ENCODE results near the gene CSMD2. TPM values are rescaled to one million over a fixed set of nuclear protein-coding genes. Genes with fewer than 3 reads are reported as not detected.

Gene CSMD2
- total RNA-seq, 1 experiment from 2014 or later, result 13.2 TPM

DNA sequence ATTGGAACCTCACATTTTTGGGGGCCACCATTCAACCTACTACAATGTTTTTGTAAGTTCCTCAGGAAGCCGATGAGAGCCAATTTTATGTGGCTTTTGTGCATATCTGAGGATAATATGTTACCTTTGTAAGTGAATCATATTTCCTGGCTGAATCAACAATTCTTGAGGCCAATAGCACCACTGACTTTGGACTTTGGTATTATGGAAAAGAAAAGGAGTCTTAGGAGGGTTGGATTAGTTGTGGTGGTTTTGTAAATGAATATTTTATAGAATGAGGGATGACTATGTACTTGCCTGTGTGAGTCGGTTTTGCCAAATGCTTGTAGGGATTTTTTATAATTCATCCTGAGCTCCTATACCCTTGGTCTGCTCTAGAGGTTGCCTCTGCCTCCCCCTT lies 482.7 kb downstream of the CSMD2 start (continued):
- TF ChIP-seq, protein P1, sequence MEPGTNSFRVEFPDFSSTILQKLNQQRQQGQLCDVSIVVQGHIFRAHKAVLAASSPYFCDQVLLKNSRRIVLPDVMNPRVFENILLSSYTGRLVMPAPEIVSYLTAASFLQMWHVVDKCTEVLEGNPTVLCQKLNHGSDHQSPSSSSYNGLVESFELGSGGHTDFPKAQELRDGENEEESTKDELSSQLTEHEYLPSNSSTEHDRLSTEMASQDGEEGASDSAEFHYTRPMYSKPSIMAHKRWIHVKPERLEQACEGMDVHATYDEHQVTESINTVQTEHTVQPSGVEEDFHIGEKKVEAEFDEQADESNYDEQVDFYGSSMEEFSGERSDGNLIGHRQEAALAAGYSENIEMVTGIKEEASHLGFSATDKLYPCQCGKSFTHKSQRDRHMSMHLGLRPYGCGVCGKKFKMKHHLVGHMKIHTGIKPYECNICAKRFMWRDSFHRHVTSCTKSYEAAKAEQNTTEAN (CRISPR knock-in tag; IDR thresholded peaks at IDR 0.05), result no peak
- no peak for TF ChIP-seq ZNF121 (CRISPR knock-in tag; IDR thresholded peaks at IDR 0.05)
- TF ChIP-seq RELA (CRISPR knock-in tag; IDR thresholded peaks at IDR 0.05; ENCODE audit: borderline replicate concordance), result no peak
- no peak for TF ChIP-seq ZNF671 (CRISPR knock-in tag; IDR thresholded peaks at IDR 0.05)
- no peak for TF ChIP-seq HMGA2 (CRISPR knock-in tag; IDR thresholded peaks at IDR 0.05)
- TF ChIP-seq PRRX2 (CRISPR knock-in tag; IDR thresholded peaks at IDR 0.05), result no peak
- no peak for TF ChIP-seq TP53 (CRISPR knock-in tag; IDR thresholded peaks at IDR 0.05)
- TF ChIP-seq NFATC4 (CRISPR knock-in tag; IDR thresholded peaks at IDR 0.05), result no peak

DNA sequence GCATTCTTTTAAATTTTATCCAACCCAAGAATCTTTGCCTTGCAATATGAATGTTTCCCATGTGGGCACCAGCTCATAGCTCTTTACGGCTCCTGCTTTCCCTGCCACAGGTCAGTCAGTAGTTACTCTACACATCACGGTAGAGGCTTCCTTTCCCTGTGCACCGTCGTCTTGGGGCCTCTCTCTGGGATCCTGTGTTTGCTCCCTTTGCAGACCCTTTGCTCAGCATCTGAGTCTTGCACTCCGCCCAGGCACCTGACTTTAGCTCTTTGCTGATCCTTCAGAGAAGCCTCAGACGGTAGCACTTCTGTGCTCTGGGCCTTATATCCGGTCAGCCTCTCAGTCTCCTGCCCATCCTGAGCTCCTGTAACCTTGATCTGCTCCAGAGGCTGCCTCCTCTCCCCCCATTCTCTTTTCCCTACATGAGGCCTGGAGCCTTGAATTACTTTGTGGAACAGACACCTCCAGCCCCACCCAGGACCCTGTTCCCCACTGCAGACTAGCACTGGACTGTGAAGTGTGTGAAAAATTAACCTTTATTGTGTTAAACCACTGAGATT lies 484.7 kb downstream of the CSMD2 start:
- H3K4me1 Mint-ChIP-seq, result peaks cover 9% of the 10 kb centered on the region
- H3K9me3 Mint-ChIP-seq, result peaks cover 24% of the 10 kb centered on the region
- no peak overlapping the region for H3K27ac Mint-ChIP-seq
- peaks cover 35% of the 10 kb centered on the region for H3K36me3 Mint-ChIP-seq
- no peak overlapping the region for H3K4me3 Mint-ChIP-seq
- POLR2A ChIA-PET, result no interaction called here
- DNase-seq (ENCODE audit: low spot score), result no peak
- no peak for ATAC-seq
- TF ChIP-seq NR3C1 (CRISPR knock-in tag; conservative IDR thresholded peaks at IDR 0.05; ENCODE audit: low read depth), result no peak
- TF ChIP-seq NFE2L1 (CRISPR knock-in tag; IDR thresholded peaks at IDR 0.05), result no peak
- no peak for TF ChIP-seq ZNF671 (CRISPR knock-in tag; IDR thresholded peaks at IDR 0.05)
- TF ChIP-seq ZNF423 (CRISPR knock-in tag; IDR thresholded peaks at IDR 0.05), result no peak
- TF ChIP-seq, protein P2, sequence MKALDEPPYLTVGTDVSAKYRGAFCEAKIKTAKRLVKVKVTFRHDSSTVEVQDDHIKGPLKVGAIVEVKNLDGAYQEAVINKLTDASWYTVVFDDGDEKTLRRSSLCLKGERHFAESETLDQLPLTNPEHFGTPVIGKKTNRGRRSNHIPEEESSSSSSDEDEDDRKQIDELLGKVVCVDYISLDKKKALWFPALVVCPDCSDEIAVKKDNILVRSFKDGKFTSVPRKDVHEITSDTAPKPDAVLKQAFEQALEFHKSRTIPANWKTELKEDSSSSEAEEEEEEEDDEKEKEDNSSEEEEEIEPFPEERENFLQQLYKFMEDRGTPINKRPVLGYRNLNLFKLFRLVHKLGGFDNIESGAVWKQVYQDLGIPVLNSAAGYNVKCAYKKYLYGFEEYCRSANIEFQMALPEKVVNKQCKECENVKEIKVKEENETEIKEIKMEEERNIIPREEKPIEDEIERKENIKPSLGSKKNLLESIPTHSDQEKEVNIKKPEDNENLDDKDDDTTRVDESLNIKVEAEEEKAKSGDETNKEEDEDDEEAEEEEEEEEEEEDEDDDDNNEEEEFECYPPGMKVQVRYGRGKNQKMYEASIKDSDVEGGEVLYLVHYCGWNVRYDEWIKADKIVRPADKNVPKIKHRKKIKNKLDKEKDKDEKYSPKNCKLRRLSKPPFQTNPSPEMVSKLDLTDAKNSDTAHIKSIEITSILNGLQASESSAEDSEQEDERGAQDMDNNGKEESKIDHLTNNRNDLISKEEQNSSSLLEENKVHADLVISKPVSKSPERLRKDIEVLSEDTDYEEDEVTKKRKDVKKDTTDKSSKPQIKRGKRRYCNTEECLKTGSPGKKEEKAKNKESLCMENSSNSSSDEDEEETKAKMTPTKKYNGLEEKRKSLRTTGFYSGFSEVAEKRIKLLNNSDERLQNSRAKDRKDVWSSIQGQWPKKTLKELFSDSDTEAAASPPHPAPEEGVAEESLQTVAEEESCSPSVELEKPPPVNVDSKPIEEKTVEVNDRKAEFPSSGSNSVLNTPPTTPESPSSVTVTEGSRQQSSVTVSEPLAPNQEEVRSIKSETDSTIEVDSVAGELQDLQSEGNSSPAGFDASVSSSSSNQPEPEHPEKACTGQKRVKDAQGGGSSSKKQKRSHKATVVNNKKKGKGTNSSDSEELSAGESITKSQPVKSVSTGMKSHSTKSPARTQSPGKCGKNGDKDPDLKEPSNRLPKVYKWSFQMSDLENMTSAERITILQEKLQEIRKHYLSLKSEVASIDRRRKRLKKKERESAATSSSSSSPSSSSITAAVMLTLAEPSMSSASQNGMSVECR (CRISPR knock-in tag; IDR thresholded peaks at IDR 0.05; ENCODE audit: borderline replicate concordance), result no peak
- TF ChIP-seq EMX1 (CRISPR knock-in tag; IDR thresholded peaks at IDR 0.05), result no peak
- TF ChIP-seq HMGA2 (CRISPR knock-in tag; IDR thresholded peaks at IDR 0.05), result no peak
- TF ChIP-seq, protein P3, sequence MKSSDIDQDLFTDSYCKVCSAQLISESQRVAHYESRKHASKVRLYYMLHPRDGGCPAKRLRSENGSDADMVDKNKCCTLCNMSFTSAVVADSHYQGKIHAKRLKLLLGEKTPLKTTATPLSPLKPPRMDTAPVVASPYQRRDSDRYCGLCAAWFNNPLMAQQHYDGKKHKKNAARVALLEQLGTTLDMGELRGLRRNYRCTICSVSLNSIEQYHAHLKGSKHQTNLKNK (CRISPR knock-in tag; IDR thresholded peaks at IDR 0.05), result no peak
- TF ChIP-seq KAT7 (CRISPR knock-in tag; IDR thresholded peaks at IDR 0.05; ENCODE audit: borderline replicate concordance), result no peak
- TF ChIP-seq, protein P4, sequence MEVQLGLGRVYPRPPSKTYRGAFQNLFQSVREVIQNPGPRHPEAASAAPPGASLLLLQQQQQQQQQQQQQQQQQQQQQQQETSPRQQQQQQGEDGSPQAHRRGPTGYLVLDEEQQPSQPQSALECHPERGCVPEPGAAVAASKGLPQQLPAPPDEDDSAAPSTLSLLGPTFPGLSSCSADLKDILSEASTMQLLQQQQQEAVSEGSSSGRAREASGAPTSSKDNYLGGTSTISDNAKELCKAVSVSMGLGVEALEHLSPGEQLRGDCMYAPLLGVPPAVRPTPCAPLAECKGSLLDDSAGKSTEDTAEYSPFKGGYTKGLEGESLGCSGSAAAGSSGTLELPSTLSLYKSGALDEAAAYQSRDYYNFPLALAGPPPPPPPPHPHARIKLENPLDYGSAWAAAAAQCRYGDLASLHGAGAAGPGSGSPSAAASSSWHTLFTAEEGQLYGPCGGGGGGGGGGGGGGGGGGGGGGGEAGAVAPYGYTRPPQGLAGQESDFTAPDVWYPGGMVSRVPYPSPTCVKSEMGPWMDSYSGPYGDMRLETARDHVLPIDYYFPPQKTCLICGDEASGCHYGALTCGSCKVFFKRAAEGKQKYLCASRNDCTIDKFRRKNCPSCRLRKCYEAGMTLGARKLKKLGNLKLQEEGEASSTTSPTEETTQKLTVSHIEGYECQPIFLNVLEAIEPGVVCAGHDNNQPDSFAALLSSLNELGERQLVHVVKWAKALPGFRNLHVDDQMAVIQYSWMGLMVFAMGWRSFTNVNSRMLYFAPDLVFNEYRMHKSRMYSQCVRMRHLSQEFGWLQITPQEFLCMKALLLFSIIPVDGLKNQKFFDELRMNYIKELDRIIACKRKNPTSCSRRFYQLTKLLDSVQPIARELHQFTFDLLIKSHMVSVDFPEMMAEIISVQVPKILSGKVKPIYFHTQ (CRISPR knock-in tag; IDR thresholded peaks at IDR 0.05), result no peak
- TF ChIP-seq, protein P5, sequence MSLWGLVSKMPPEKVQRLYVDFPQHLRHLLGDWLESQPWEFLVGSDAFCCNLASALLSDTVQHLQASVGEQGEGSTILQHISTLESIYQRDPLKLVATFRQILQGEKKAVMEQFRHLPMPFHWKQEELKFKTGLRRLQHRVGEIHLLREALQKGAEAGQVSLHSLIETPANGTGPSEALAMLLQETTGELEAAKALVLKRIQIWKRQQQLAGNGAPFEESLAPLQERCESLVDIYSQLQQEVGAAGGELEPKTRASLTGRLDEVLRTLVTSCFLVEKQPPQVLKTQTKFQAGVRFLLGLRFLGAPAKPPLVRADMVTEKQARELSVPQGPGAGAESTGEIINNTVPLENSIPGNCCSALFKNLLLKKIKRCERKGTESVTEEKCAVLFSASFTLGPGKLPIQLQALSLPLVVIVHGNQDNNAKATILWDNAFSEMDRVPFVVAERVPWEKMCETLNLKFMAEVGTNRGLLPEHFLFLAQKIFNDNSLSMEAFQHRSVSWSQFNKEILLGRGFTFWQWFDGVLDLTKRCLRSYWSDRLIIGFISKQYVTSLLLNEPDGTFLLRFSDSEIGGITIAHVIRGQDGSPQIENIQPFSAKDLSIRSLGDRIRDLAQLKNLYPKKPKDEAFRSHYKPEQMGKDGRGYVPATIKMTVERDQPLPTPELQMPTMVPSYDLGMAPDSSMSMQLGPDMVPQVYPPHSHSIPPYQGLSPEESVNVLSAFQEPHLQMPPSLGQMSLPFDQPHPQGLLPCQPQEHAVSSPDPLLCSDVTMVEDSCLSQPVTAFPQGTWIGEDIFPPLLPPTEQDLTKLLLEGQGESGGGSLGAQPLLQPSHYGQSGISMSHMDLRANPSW (CRISPR knock-in tag; conservative IDR thresholded peaks at IDR 0.05; ENCODE audit: low read depth), result no peak
- no peak for TF ChIP-seq IRF2 (CRISPR knock-in tag; IDR thresholded peaks at IDR 0.05; ENCODE audit: borderline replicate concordance, low read depth)
- no peaks in the 10 kb centered on the region for H3K27me3 Mint-ChIP-seq (ENCODE audit: low read depth)
- CTCF ChIA-PET, result interaction anchor here (0.7 kb wide), 1 partner anchor 45 kb away, joined by 3 read pairs; no protein-coding TSS in a partner anchor

Data from WTC11 (cell line).